ENCODE results near the gene ZFP36L1.

ZFP36L1 gene

GRCh38 chr14:68762953-68763764 lies 29.7 kb downstream of the ZFP36L1 start:
- DNase-seq (ENCODE audit: low read depth) = no peak

- DNase-seq (ENCODE audit: low read depth) = no peak
These were observed 31.5 kb downstream of the ZFP36L1 start for GRCh38 chr14:68761391-68761790.

GRCh38 chr14:68760761-68761160 lies 32.1 kb downstream of the ZFP36L1 start:
- no peak for DNase-seq (ENCODE audit: low read depth)

GRCh38 chr14:68759937-68760336 lies 32.9 kb downstream of the ZFP36L1 start:
- DNase-seq (ENCODE audit: low read depth) = no peak

GRCh38 chr14:68759017-68759560 lies 33.8 kb downstream of the ZFP36L1 start:
- no peak for DNase-seq (ENCODE audit: low read depth)

GRCh38 chr14:68758301-68758700 lies 34.6 kb downstream of the ZFP36L1 start:
- no peak for DNase-seq (ENCODE audit: low read depth)

- no peak for DNase-seq (ENCODE audit: low read depth)
These were observed 35.2 kb downstream of the ZFP36L1 start for GRCh38 chr14:68757618-68758081.

GRCh38 chr14:68756734-68757133 lies 36.1 kb downstream of the ZFP36L1 start:
- DNase-seq (ENCODE audit: low read depth) = no peak

GRCh38 chr14:68756000-68756481 lies 36.8 kb downstream of the ZFP36L1 start:
- no peak for DNase-seq (ENCODE audit: low read depth)

GRCh38 chr14:68755016-68755353 lies 37.9 kb downstream of the ZFP36L1 start:
- DNase-seq (ENCODE audit: low read depth) = no peak

GRCh38 chr14:68753690-68754089 lies 39.2 kb downstream of the ZFP36L1 start:
- DNase-seq (ENCODE audit: low read depth) = no peak

GRCh38 chr14:68752271-68753006 lies 40.4 kb downstream of the ZFP36L1 start:
- no peak for DNase-seq (ENCODE audit: low read depth)

GRCh38 chr14:68749487-68750475 lies 43.1 kb downstream of the ZFP36L1 start:
- DNase-seq (ENCODE audit: low read depth) = no peak

GRCh38 chr14:68748691-68749090 lies 44.2 kb downstream of the ZFP36L1 start:
- no peak for DNase-seq (ENCODE audit: low read depth)

- no peak for DNase-seq (ENCODE audit: low read depth)
These were observed 44.6 kb downstream of the ZFP36L1 start for GRCh38 chr14:68748260-68748659.

- no peak for DNase-seq (ENCODE audit: low read depth)
These were observed 45.5 kb downstream of the ZFP36L1 start for GRCh38 chr14:68747393-68747792.

GRCh38 chr14:68744613-68745012 lies 48.3 kb downstream of the ZFP36L1 start:
- no peak for DNase-seq (ENCODE audit: low read depth)

GRCh38 chr14:68741839-68742470 lies 50.9 kb downstream of the ZFP36L1 start:
- no peak for DNase-seq (ENCODE audit: low read depth)

GRCh38 chr14:68741477-68741791 lies 51.4 kb downstream of the ZFP36L1 start:
- no peak for DNase-seq (ENCODE audit: low read depth)

GRCh38 chr14:68740788-68741476 lies 51.9 kb downstream of the ZFP36L1 start:
- DNase-seq (ENCODE audit: low read depth) = no peak

- DNase-seq (ENCODE audit: low read depth) = no peak
These were observed 53.2 kb downstream of the ZFP36L1 start for GRCh38 chr14:68739701-68740100.
